ENCODE results near the gene CSNK1G2. TPM values are rescaled to one million over a fixed set of nuclear protein-coding genes. Genes with fewer than 3 reads are reported as not detected.

The CSNK1G2 gene
- total and polyA plus RNA-seq, 2 experiments from 2014 or later: 56.8 to 82.5 TPM

GRCh38 chr19:2011169-2011568 is 70.2 kb downstream of the CSNK1G2 start:
- no peaks in the 10 kb centered on the region for H4K20me1 ChIP-seq (ENCODE audit: insufficient read depth, poor library complexity, severe bottlenecking)
- peaks cover 70% of the 10 kb centered on the region for H3K79me2 ChIP-seq
- 96% methylated on average over 12 of the region's 12 CpGs for WGBS (ENCODE audit: low lambda C conversion rate, missing lambda C conversion rate)

GRCh38 chr19:2012941-2013682 is 72.1 kb downstream of the CSNK1G2 start:
- no peak overlapping the region for H3K4me2 ChIP-seq
- H3K9me3 ChIP-seq (ENCODE audit: low read depth): no peaks in the 10 kb centered on the region
- no peaks in the 10 kb centered on the region for H3K27me3 ChIP-seq
- no peaks in the 10 kb centered on the region for H4K20me1 ChIP-seq (ENCODE audit: insufficient read depth, poor library complexity, severe bottlenecking)
- H2AFZ ChIP-seq: no peak overlapping the region
- no peaks in the 10 kb centered on the region for H3K9me2 ChIP-seq (replicated peaks; ENCODE audit: insufficient read depth)
- WGBS (ENCODE audit: low lambda C conversion rate, missing lambda C conversion rate): 91% methylated on average over 20 of the region's 21 CpGs
- H3K27ac ChIP-seq: no peak overlapping the region
- TF ChIP-seq EZH2 (IDR thresholded peaks at IDR 0.05; ENCODE audit: borderline replicate concordance) (no peak), EZH2phosphoT487 (IDR thresholded peaks at IDR 0.05; ENCODE audit: low read depth, severe bottlenecking, unreplicated experiment) (no peak), CTCF (IDR thresholded peaks at IDR 0.05; ENCODE audit: poor library complexity) (no peak)
- DNase-seq (ENCODE audit: low spot score): no peak
- H3K4me3 ChIP-seq: no peak overlapping the region
- no peaks in the 10 kb centered on the region for H3K36me3 ChIP-seq (replicated peaks; ENCODE audit: insufficient read depth, low read depth)
- H3K4me1 ChIP-seq (ENCODE audit: insufficient read depth): no peaks in the 10 kb centered on the region
- peaks cover 57% of the 10 kb centered on the region for H3K79me2 ChIP-seq

More at GRCh38 chr19:2011169-2011568, 70.2 kb downstream of the CSNK1G2 start:
- Histone ChIP-seq H3K9me3 (ENCODE audit: low read depth) (no peaks in the 10 kb centered on the region), H3K27ac (no peak overlapping the region), H2AFZ (no peak overlapping the region), H3K4me2 (no peak overlapping the region), H3K36me3 (replicated peaks; ENCODE audit: insufficient read depth, low read depth) (no peaks in the 10 kb centered on the region), H3K4me1 (ENCODE audit: insufficient read depth) (no peaks in the 10 kb centered on the region), H3K9me2 (replicated peaks; ENCODE audit: insufficient read depth) (no peaks in the 10 kb centered on the region), H3K4me3 (no peak overlapping the region), H3K27me3 (no peaks in the 10 kb centered on the region)
- no peak for TF ChIP-seq EZH2 (IDR thresholded peaks at IDR 0.05; ENCODE audit: borderline replicate concordance)
- no peak for TF ChIP-seq CTCF (IDR thresholded peaks at IDR 0.05; ENCODE audit: poor library complexity)
- no peak for TF ChIP-seq EZH2phosphoT487 (IDR thresholded peaks at IDR 0.05; ENCODE audit: low read depth, severe bottlenecking, unreplicated experiment)
- DNase-seq (ENCODE audit: low spot score): no peak

- peaks cover 56% of the 10 kb centered on the region for H3K79me2 ChIP-seq
- WGBS (ENCODE audit: low lambda C conversion rate, missing lambda C conversion rate): 88% methylated on average over 3 of the region's 6 CpGs
Measured at GRCh38 chr19:2013683-2013961, 72.7 kb downstream of the CSNK1G2 start.

More at GRCh38 chr19:2013683-2013961, 72.7 kb downstream of the CSNK1G2 start:
- H3K4me1 ChIP-seq (ENCODE audit: insufficient read depth): no peaks in the 10 kb centered on the region
- peak overlapping the region; percentile 89 for H3K4me2 ChIP-seq
- H4K20me1 ChIP-seq (ENCODE audit: insufficient read depth, poor library complexity, severe bottlenecking): no peaks in the 10 kb centered on the region
- no peak for DNase-seq (ENCODE audit: low spot score)
- H3K9me3 ChIP-seq (ENCODE audit: low read depth): no peaks in the 10 kb centered on the region
- H2AFZ ChIP-seq: no peak overlapping the region
- H3K4me3 ChIP-seq: no peak overlapping the region
- no peaks in the 10 kb centered on the region for H3K9me2 ChIP-seq (replicated peaks; ENCODE audit: insufficient read depth)
- no peaks in the 10 kb centered on the region for H3K27me3 ChIP-seq
- TF ChIP-seq EZH2phosphoT487 (IDR thresholded peaks at IDR 0.05; ENCODE audit: low read depth, severe bottlenecking, unreplicated experiment) (no peak), EZH2 (IDR thresholded peaks at IDR 0.05; ENCODE audit: borderline replicate concordance) (no peak), CTCF (IDR thresholded peaks at IDR 0.05; ENCODE audit: poor library complexity) (no peak)
- no peak overlapping the region for H3K27ac ChIP-seq
- H3K36me3 ChIP-seq (replicated peaks; ENCODE audit: insufficient read depth, low read depth): no peaks in the 10 kb centered on the region

Measured in hepatocyte (in vitro differentiated cells).